Esophagus muscularis mucosa (tissue), 4 donors: ENCODE results near the gene LRRC26. TPM values are rescaled to one million over a fixed set of nuclear protein-coding genes. Genes with fewer than 3 reads are reported as not detected.

Source experiments
- DNase-seq: peaks from one replicate; pipeline ENCODE4 v3.0.0-alpha.2; 2017; ENCODE audit errors: extremely low spot score
- H3K27ac ChIP-seq, 4 donors: fragments of 200-600 bp; sonication (generic); replicated peaks in 1 of 4; 1 replicate in 3 of 4; 2 replicates in 1 of 4; pipeline ENCODE4 v1.5.1; 2016 to 2019; ENCODE audit warnings: mild to moderate bottlenecking in 1 of 4
- H3K27me3 ChIP-seq, 4 donors: fragments of 200-600 bp; sonication (generic); one replicate each; pipeline versions ENCODE4 v1.5.1 to v1.6.0; 2016 to 2019
- H3K36me3 ChIP-seq, 4 donors: fragments of 200-600 bp; sonication (generic); one replicate each; pipeline ENCODE4 v1.5.1; 2016 to 2019
- H3K4me1 ChIP-seq, 4 donors: fragments of 200-600 bp; sonication (generic); one replicate each; pipeline ENCODE4 v1.5.1; 2016 to 2019
- H3K4me3 ChIP-seq, 4 donors: fragments of 200-600 bp; sonication (generic); 1 replicate in 2 of 4; 2 replicates in 2 of 4; pipeline ENCODE4 v1.5.1; 2016 to 2019; ENCODE audit warnings: mild to moderate bottlenecking in 4 of 4, moderate library complexity in 1 of 4
- H3K9me3 ChIP-seq, 4 donors: fragments of 200-600 bp; sonication (generic); 1 replicate in 3 of 4; 2 replicates in 1 of 4; pipeline ENCODE4 v1.5.1; 2016 to 2019
- CTCF ChIP-seq, 3 experiments: fragments of 200-600 bp in 2 of 3; fragments of 450-650 bp in 1 of 3; sonication (generic) in 2 of 3; IDR thresholded peaks; one replicate each; pipeline ENCODE4 v1.5.1; 2017 to 2019; ENCODE audit warnings: antibody characterized with exemption in 3 of 3, mild to moderate bottlenecking in 2 of 3, moderate library complexity in 1 of 3
- EP300 ChIP-seq: sonication (generic); formaldehyde crosslinking; IDR thresholded peaks from one replicate; pipeline ENCODE4 v1.6.1; 2017; ENCODE audit warnings: antibody characterized with exemption
- POLR2A ChIP-seq: fragments of 450-650 bp; IDR thresholded peaks from one replicate; pipeline ENCODE4 v1.6.1; 2017; ENCODE audit warnings: antibody characterized with exemption, moderate library complexity, mild to moderate bottlenecking, low read depth
- POLR2AphosphoS5 ChIP-seq, 2 donors: sonication (generic); formaldehyde crosslinking; IDR thresholded peaks; one replicate each; pipeline ENCODE4 v1.6.1; 2017; ENCODE audit warnings: antibody characterized with exemption in 2 of 2
- WGBS: methylation state at CpG from one replicate; pipeline ENCODE4 v1.1.5; 2018; 5-methylcytosine and 5-hydroxymethylcytosine counted together
- intact Hi-C: fragments of 100-400 bp; cut with DNase I; formaldehyde crosslinking; loops from one replicate; pipeline ENCODE4 v1.15.1; 2023
- total RNA-seq, 4 donors: library from RNA; depleted of rRNA; stranded (reverse); fragments of >200 nt; gene quantifications; one replicate each; pipeline versions ENCODE4 v1.1.0 to v1.2.1, GENCODE V29; 2016

The LRRC26 gene
- total RNA-seq, 4 donors from 2014 or later, result not detected

DNA sequence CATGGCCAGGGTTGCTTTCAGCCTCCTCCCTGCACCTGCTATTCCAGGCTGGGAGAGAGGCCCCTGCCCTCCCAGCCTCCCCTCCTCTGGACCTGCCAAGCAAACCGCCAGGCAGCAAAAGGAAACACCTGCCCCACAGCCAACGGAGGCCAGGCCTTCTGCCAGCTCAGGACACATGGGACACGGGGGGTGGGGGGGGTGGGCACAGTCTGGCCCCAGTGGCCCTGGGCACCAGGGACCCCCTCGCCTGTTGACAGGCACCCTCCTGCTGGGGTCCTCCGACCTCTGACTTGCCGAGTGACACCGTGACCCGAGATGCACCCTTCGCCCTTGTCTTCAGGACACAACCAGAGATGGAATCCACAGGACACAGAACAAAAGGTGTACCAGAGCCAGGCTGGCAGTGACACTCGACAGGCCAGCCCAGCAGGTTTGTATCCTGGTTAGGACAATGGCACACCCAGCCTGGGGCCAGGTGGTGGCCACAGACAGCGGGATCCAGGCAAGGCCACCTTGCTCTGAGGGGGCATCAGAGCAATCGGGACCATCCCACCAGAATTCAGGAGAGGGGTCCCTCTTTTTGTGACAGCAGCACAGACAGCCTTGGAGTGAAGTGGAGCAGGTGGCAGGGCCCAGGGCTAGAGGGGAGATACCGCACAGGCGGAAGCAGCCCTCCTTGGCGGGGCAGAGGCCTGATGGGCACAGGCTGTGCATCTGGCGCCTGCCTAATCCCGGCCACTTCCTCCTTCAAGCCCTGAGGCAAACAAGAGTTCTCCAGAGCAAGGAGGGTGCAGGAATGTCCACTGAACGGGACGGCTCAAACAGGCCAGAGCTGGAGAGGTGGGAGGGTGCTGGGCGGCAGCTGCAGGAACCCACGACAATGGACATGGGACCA lies 3.3 kb upstream of the LRRC26 start:
- H3K36me3 ChIP-seq, result peaks cover 0 to 14% (median 9%) of the 10 kb centered on the region in 4 donors
- no peak overlapping the region for H3K4me3 ChIP-seq
- intact Hi-C loops, result no loop called here
- no peaks in the 10 kb centered on the region for H3K9me3 ChIP-seq
- peaks cover 18 to 30% (median 24%) of the 10 kb centered on the region in 4 donors for H3K4me1 ChIP-seq
- TF ChIP-seq EP300, result no peak
- TF ChIP-seq POLR2AphosphoS5 (IDR thresholded peaks at IDR 0.05), result no peak
- no peak for TF ChIP-seq CTCF (IDR thresholded peaks at IDR 0.05)
- no peak for TF ChIP-seq POLR2A
- 52% methylated on average over 8 of the region's 21 CpGs for WGBS
- DNase-seq, result no peak
- H3K27ac ChIP-seq, result no peak overlapping the region
- H3K27me3 ChIP-seq, result peaks cover 6 to 61% (median 24%) of the 10 kb centered on the region in 4 donors

GRCh38 chr9:137171149-137171900 lies 1.5 kb upstream of the LRRC26 start:
- Histone ChIP-seq H3K4me1 (peaks cover 27 to 46% (median 33%) of the 10 kb centered on the region in 4 donors), H3K4me3 (no peak overlapping the region), H3K9me3 (no peaks in the 10 kb centered on the region), H3K36me3 (no peaks in the 10 kb centered on the region), H3K27me3 (peaks cover 6 to 79% (median 43%) of the 10 kb centered on the region in 4 donors), H3K27ac (no peak overlapping the region)
- no peak for DNase-seq
- 89% methylated on average over 17 of the region's 22 CpGs for WGBS
- intact Hi-C loops, result no loop called here
- TF ChIP-seq EP300, result no peak
- TF ChIP-seq POLR2AphosphoS5 (IDR thresholded peaks at IDR 0.05), result no peak
- no peak for TF ChIP-seq CTCF (IDR thresholded peaks at IDR 0.05)
- no peak for TF ChIP-seq POLR2A

DNA sequence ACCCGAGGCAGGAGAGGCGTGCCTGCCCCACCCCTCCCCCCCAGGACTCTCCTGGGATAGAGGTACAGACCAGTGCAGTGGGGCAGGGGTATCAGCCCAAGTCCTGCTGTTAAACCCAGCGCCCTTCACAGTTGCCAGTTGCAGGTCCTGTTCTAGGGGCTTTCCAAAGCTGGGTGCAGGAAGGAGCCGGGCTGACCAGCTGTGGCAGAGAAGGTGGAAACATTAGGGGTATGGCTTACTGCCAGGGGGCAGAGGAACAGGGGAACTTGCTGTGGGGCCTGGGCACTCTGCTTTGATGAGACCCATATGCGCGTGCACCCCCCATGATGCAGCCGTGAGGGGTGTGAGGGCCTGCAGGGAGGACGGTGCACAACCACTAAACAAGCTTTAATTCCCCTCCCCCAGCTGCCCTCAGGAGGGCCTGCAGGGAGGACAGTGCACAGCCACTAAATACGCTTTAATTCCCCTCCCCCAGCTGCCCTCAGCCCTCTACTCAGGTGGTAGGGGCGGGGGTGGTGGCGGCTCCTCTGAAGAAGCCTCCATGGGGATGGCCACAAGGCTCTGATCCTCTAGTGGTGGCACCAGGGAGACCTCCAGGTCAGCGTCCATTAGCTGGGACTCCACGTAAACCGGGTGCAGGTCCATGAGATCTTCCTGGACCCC lies 766 bp upstream of the LRRC26 start:
- Histone ChIP-seq H3K27ac (no peak overlapping the region), H3K4me1 (peaks cover 27 to 46% (median 33%) of the 10 kb centered on the region in 4 donors), H3K36me3 (no peaks in the 10 kb centered on the region), H3K27me3 (peaks cover 6 to 86% (median 50%) of the 10 kb centered on the region in 4 donors), H3K4me3 (no peak overlapping the region), H3K9me3 (no peaks in the 10 kb centered on the region)
- 34% methylated on average over 10 of the region's 14 CpGs for WGBS
- DNase-seq, result no peak
- no peak for TF ChIP-seq POLR2A
- no peak for TF ChIP-seq EP300
- intact Hi-C loops, result no loop called here

DNA sequence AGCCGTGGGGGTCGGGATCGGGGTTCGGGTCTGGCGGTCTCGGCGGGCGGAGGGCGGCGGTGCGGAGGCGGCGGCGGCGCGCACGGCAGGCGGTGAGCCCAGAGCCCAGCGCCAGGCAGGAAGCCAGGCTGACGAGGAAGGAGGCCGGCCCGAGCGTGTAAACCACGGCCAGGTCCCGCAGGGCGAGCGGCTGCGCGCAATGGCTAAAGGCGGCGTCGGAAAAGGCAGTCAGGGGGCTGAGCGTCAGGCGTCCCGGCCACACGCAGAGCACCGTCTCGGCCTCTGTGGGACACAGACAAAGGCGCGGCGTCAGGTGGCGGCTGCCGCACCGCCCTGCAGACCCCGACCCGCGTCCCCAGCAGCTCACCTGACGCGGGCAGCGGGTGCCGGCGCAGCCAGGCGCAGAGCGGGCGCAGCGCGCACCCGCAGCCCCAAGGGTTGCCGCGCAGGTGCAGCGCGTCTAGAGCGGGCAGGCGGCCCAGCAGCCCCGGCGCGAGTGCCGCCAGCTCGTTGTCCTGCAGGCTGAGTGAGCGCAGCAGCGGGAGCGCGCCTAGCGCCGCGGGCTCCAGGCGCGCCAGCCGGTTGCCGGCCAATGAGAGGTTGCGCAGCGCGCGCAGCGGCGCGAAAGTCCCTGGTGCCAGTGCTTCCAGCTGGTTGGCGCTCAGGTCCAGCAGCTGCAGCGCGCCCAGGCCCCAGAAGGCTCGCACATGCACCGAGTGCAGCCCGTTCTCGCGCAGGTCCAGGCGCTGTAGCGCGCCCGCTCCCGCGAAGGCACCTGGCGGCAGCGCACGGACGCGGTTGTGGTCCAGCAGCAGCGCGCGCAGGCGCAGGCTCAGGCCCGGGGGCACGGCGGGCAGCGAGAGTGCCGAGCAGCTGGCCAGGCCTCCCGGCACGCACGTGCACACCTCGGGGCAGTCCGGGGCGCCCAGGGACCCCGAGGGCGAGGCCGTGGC lies 671 bp downstream of the LRRC26 start:
- WGBS, result no CpG with 5 or more reads among the region's 124 CpGs
- no peak overlapping the region for H3K27ac ChIP-seq
- intact Hi-C loops, result no loop called here
- peaks cover 6 to 100% (median 64%) of the 10 kb centered on the region in 4 donors for H3K27me3 ChIP-seq
- H3K4me1 ChIP-seq, result peaks cover 27 to 38% (median 30%) of the 10 kb centered on the region in 4 donors
- no peaks in the 10 kb centered on the region for H3K9me3 ChIP-seq
- DNase-seq, result no peak
- peak overlapping the region; percentile 42 to 54 (median 45) for H3K4me3 ChIP-seq
- H3K36me3 ChIP-seq, result no peaks in the 10 kb centered on the region
- TF ChIP-seq EP300, result no peak
- TF ChIP-seq CTCF (IDR thresholded peaks at IDR 0.05), result no peak
- no peak for TF ChIP-seq POLR2A
- TF ChIP-seq POLR2AphosphoS5 (IDR thresholded peaks at IDR 0.05), result no peak
